Stimulated activated CD4-positive, alpha-beta T cell treated with anti-CD3 and anti-CD28 coated beads, TNF-alpha, amount 100 ng/mL, for 48 hours (primary cell): Measurements from ENCODE around the gene DNM1L.

Experiments used
- DNase-seq, 3 donors: peaks; one replicate each; pipeline ENCODE4 v3.0.0-alpha.2; 2020; ENCODE audit warnings: low read depth in 3 of 3

Gene DNM1L

GRCh38 chr12:32679091-32679919, at the start of gene DNM1L:
Gene DNM1L, plus strand, starts transcription at chr12:32679301. Its CDS starts 63 bp downstream, at chr12:32679364.
- DNase-seq = peak; percentile 77 to 87 (median 86)

- DNase-seq = no peak
These were observed 37.7 kb upstream of the DNM1L start for GRCh38 chr12:32641287-32641901.

- DNase-seq = no peak
These were observed 34.7 kb upstream of the DNM1L start for GRCh38 chr12:32644431-32644830.

GRCh38 chr12:32647275-32647674, 31.8 kb upstream of the DNM1L start:
- DNase-seq = no peak

- no peak for DNase-seq
These were observed 28.6 kb upstream of the DNM1L start for GRCh38 chr12:32650508-32650907.

GRCh38 chr12:32651151-32651955, 27.7 kb upstream of the DNM1L start:
- no peak for DNase-seq

GRCh38 chr12:32651956-32652210, 27.2 kb upstream of the DNM1L start:
- DNase-seq = no peak

- DNase-seq = no peak
These were observed 19.1 kb upstream of the DNM1L start for GRCh38 chr12:32659908-32660440.

GRCh38 chr12:32661706-32662105, 17.4 kb upstream of the DNM1L start:
- no peak for DNase-seq

GRCh38 chr12:32662665-32663064, 16.4 kb upstream of the DNM1L start:
- no peak for DNase-seq

GRCh38 chr12:32666018-32666417, 13.1 kb upstream of the DNM1L start:
- DNase-seq = no peak

- DNase-seq = no peak
These were observed 9.5 kb upstream of the DNM1L start for GRCh38 chr12:32669584-32669983.

GRCh38 chr12:32671930-32672780, 6.9 kb upstream of the DNM1L start:
- DNase-seq = no peak

- DNase-seq = no peak
These were observed 778 bp downstream of the DNM1L start for GRCh38 chr12:32679920-32680237.

- no peak for DNase-seq
These were observed 1.7 kb downstream of the DNM1L start for GRCh38 chr12:32680787-32681186.

GRCh38 chr12:32681272-32681671, 2.2 kb downstream of the DNM1L start:
- DNase-seq = no peak

GRCh38 chr12:32686340-32686739, 7.2 kb downstream of the DNM1L start:
- no peak for DNase-seq

GRCh38 chr12:32688786-32689185, 9.7 kb downstream of the DNM1L start:
- no peak for DNase-seq

- DNase-seq = no peak
These were observed 11.8 kb downstream of the DNM1L start for GRCh38 chr12:32690927-32691326.

- no peak for DNase-seq
These were observed 13.3 kb downstream of the DNM1L start for GRCh38 chr12:32692358-32692757.

- DNase-seq = no peak
These were observed 13.9 kb downstream of the DNM1L start for GRCh38 chr12:32693036-32693435.

GRCh38 chr12:32695787-32696186, 16.7 kb downstream of the DNM1L start:
- no peak for DNase-seq
